ENCODE data around the gene ABCA8. TPM values are rescaled to one million over a fixed set of nuclear protein-coding genes. Genes with fewer than 3 reads are reported as not detected.

The ABCA8 gene
- total and polyA plus RNA-seq, 8 donors = 22.7 to 145 (median 99.9) TPM

DNA sequence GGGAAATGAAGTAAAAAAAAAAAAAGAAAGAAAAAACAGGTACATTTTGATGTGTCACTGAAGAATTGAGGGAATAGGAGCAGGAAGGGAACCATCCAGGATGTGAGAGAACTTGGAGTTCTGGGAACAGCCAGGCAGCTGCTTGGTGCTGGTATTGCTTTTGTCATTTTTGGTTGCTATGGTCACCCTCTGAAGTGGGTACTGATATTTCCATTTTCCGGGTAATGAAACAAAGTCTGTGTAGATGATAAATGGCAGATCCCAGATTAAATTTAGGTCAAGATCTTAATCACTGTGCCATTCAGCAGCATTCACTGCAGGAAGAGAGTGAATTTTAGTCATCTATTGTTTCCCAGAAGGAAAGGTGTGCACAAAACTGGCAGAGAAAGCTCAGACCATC, 93.6 kb downstream of the ABCA8 start:
- peak; percentile 44 for ATAC-seq
- Histone ChIP-seq H3K27me3 (no peaks in the 10 kb centered on the region), H3K4me1 (no peaks in the 10 kb centered on the region), H3K4me3 (no peak overlapping the region), H3K9me3 (peaks cover 0 to 8% of the 10 kb centered on the region in 2 donors), H3K27ac (no peak overlapping the region), H3K36me3 (no peaks in the 10 kb centered on the region)
- intact Hi-C loops (cut with DNase I) = no loop called here
- peak in 1 of 4 donors; percentile 39 for DNase-seq
- TF ChIP-seq, protein P1, sequence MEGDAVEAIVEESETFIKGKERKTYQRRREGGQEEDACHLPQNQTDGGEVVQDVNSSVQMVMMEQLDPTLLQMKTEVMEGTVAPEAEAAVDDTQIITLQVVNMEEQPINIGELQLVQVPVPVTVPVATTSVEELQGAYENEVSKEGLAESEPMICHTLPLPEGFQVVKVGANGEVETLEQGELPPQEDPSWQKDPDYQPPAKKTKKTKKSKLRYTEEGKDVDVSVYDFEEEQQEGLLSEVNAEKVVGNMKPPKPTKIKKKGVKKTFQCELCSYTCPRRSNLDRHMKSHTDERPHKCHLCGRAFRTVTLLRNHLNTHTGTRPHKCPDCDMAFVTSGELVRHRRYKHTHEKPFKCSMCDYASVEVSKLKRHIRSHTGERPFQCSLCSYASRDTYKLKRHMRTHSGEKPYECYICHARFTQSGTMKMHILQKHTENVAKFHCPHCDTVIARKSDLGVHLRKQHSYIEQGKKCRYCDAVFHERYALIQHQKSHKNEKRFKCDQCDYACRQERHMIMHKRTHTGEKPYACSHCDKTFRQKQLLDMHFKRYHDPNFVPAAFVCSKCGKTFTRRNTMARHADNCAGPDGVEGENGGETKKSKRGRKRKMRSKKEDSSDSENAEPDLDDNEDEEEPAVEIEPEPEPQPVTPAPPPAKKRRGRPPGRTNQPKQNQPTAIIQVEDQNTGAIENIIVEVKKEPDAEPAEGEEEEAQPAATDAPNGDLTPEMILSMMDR (IDR thresholded peaks at IDR 0.05) = no peak

DNA sequence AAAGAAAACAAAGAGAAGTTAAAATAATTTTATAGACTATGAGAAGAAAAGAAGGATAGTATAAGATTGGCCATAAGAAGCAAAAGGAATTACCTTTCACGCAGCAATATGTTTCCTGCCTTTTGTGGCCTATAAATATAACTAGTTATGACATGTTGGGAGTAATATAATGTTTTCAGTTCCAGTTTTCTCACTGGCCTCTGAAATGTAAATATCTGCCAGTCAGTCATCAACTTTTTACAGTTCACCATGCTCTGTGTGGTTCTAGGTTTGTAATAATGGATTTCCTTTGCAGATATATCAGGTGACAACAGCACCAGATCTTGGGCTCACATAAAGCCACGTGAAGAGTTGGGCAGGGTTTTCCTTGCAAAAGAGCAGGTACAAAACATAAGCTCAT, 94.3 kb downstream of the ABCA8 start:
- Histone ChIP-seq H3K27ac (no peak overlapping the region), H3K4me3 (no peak overlapping the region), H3K27me3 (no peaks in the 10 kb centered on the region), H3K36me3 (no peaks in the 10 kb centered on the region), H3K9me3 (peaks cover 0 to 8% of the 10 kb centered on the region in 2 donors), H3K4me1 (no peaks in the 10 kb centered on the region)
- TF ChIP-seq, protein P1 (IDR thresholded peaks at IDR 0.05) = no peak
- DNase-seq = no peak
- intact Hi-C loops (cut with DNase I) = no loop called here
- ATAC-seq = no peak

DNA sequence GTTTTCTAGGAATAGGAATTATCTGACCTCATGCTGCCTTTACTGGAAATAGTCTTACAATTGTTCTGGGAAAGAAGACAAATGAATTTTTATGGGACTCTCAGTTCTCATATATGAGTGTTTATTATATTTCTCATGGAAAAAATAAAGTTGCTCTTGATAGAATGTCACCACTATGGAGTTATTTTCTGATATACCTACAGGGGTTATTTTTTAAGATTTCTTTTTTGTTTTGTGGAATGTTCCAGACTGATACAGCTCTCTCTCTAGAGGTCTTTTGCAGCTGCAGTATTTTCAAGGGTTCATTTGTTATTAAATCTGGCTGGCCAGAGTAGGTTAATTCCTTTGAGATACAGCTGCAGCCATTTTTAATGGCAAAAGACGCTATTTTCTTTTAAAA, 100.7 kb downstream of the ABCA8 start:
- ATAC-seq (no peak), DNase-seq (no peak)
- TF ChIP-seq, protein P1 (IDR thresholded peaks at IDR 0.05) = no peak
- intact Hi-C loops (cut with DNase I) = no loop called here
- H3K27me3 ChIP-seq = no peaks in the 10 kb centered on the region
- no peak overlapping the region for H3K27ac ChIP-seq
- no peaks in the 10 kb centered on the region for H3K36me3 ChIP-seq
- no peaks in the 10 kb centered on the region for H3K4me1 ChIP-seq
- H3K9me3 ChIP-seq = peaks cover 0 to 8% of the 10 kb centered on the region in 2 donors
- H3K4me3 ChIP-seq = no peak overlapping the region

DNA sequence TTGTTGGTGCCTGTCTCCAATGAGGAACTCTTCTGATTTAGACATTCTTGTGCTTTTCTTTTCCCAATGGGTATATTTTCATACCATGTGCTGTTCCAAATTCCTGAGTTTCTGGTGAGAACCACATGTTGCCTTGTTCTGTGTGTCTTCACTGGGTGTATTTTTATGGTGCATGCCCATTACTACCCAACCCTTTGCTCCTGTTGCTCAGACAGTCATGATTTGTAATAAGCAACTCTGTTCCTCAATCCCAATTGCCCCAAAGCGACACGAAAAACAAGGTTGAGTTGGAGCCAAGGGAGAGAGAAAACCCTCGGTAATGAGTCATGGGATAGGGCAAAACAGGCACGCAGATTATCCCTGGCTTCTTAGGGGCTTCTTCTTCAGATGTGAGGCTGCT, 101.8 kb downstream of the ABCA8 start:
- DNase-seq (no peak), ATAC-seq (no peak)
- Histone ChIP-seq H3K36me3 (no peaks in the 10 kb centered on the region), H3K4me1 (no peaks in the 10 kb centered on the region), H3K27ac (no peak overlapping the region), H3K9me3 (peaks cover 0 to 2% of the 10 kb centered on the region in 2 donors), H3K27me3 (no peaks in the 10 kb centered on the region), H3K4me3 (no peak overlapping the region)
- intact Hi-C loops (cut with DNase I) = no loop called here
- TF ChIP-seq, protein P1 (IDR thresholded peaks at IDR 0.05) = no peak

DNA sequence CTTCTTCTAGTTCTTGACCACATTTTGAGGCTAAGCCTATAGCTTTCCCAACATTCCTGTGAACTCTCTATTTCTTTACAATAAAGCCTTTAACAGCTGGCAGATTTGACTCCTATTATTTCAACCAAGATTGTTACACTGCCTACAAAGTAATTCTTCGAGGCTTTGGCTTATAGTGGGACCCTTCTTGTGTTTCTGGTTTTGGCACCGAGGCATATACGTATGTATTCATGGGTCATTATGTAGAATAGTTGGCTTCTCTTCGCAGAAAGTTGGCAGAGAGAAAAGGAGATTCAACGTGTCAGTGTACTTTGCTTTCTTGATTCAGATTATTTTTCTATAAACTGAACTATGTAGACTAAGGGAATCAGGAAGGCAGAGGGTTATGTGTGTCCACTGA, 102.2 kb downstream of the ABCA8 start:
- no peak for DNase-seq
- TF ChIP-seq, protein P1 (IDR thresholded peaks at IDR 0.05) = no peak
- no peak overlapping the region for H3K4me3 ChIP-seq
- H3K27ac ChIP-seq = no peak overlapping the region
- no peaks in the 10 kb centered on the region for H3K9me3 ChIP-seq
- ATAC-seq = no peak
- intact Hi-C loops (cut with DNase I) = no loop called here
- H3K36me3 ChIP-seq = no peaks in the 10 kb centered on the region
- H3K4me1 ChIP-seq = no peaks in the 10 kb centered on the region
- no peaks in the 10 kb centered on the region for H3K27me3 ChIP-seq
